MM.1S (cell line): ENCODE measurements around the gene LRRC71.

ENCODE experiments used
- DNase-seq: peaks from one replicate; pipeline ENCODE4 v3.0.0-alpha.2; 2015
- H2AFZ ChIP-seq: fragments of 300-600 bp; sonication (generic); 2 replicates; pipeline ENCODE4 v1.6.0; 2016; ENCODE audit warnings: antibody characterized with exemption, low read length
- H3F3A ChIP-seq: fragments of 300-600 bp; sonication (generic); 2 replicates; pipeline ENCODE4 v1.6.1; 2016; ENCODE audit warnings: mild to moderate bottlenecking, antibody characterized with exemption, low read length, moderate library complexity, mixed read lengths; ENCODE audit not compliant: insufficient read depth
- H3K27ac ChIP-seq: fragments of 300-600 bp; sonication (generic); 2 replicates; pipeline ENCODE4 v1.5.1; 2016; ENCODE audit warnings: mild to moderate bottlenecking, low read length
- H3K27me3 ChIP-seq: fragments of 300-600 bp; sonication (generic); replicated peaks from 2 replicates; pipeline ENCODE4 v1.6.0; 2016; ENCODE audit warnings: low read length; ENCODE audit not compliant: insufficient read depth
- H3K36me3 ChIP-seq: fragments of 300-600 bp; sonication (generic); replicated peaks from 2 replicates; pipeline ENCODE4 v1.6.1; 2016; ENCODE audit warnings: mild to moderate bottlenecking, low read length, mixed read lengths; ENCODE audit not compliant: insufficient read depth
- H3K4me1 ChIP-seq: fragments of 300-600 bp; sonication (generic); 2 replicates; pipeline ENCODE4 v1.6.1; 2016; ENCODE audit warnings: low read length, mixed read lengths
- H3K4me2 ChIP-seq: fragments of 300-600 bp; sonication (generic); 2 replicates; pipeline ENCODE4 v1.6.0; 2016; ENCODE audit warnings: low read depth, low read length
- H3K4me3 ChIP-seq: fragments of 300-600 bp; sonication (generic); 2 replicates; pipeline ENCODE4 v1.5.1; 2016; ENCODE audit warnings: low read length, mixed read lengths
- H3K79me2 ChIP-seq: fragments of 300-600 bp; sonication (generic); 2 replicates; pipeline ENCODE4 v1.6.1; 2016; ENCODE audit warnings: mixed run types, low read length, mixed read lengths
- H3K9ac ChIP-seq: fragments of 300-600 bp; sonication (generic); 2 replicates; pipeline ENCODE4 v1.6.1; 2016; ENCODE audit warnings: low read length, mixed read lengths
- H3K9me2 ChIP-seq: fragments of 300-600 bp; sonication (generic); replicated peaks from 2 replicates; pipeline ENCODE4 v1.6.1; 2016; ENCODE audit warnings: mild to moderate bottlenecking, low read length, mixed read lengths; ENCODE audit not compliant: insufficient read depth
- H3K9me3 ChIP-seq: fragments of 300-600 bp; sonication (generic); replicated peaks from 2 replicates; pipeline ENCODE4 v1.6.1; 2016; ENCODE audit warnings: mild to moderate bottlenecking, low read length, mixed read lengths; ENCODE audit not compliant: insufficient read depth
- H4K20me1 ChIP-seq: fragments of 300-600 bp; sonication (generic); 2 replicates; pipeline ENCODE4 v1.6.1; 2016; ENCODE audit warnings: mild to moderate bottlenecking, low read length, moderate library complexity, mixed read lengths; ENCODE audit not compliant: insufficient read depth
- EZH2 ChIP-seq: fragments of 300-600 bp; sonication (generic); optimal IDR thresholded peaks from 2 replicates; pipeline ENCODE3; 2017; ENCODE audit warnings: low read depth, mild to moderate bottlenecking, antibody characterized with exemption, low read length, mixed read lengths
- EZH2phosphoT487 ChIP-seq: fragments of 300-600 bp; sonication (generic); IDR thresholded peaks from 2 replicates; pipeline ENCODE4 v1.6.1; 2018; ENCODE audit warnings: antibody characterized with exemption, low read length
- TF ChIP-seq, protein P1 (sequence below): fragments of 300-600 bp; sonication (generic); IDR thresholded peaks from 2 replicates; pipeline ENCODE4 v1.5.1; 2016; ENCODE audit warnings: antibody characterized with exemption, low read length, mixed read lengths

LRRC71 gene

DNA sequence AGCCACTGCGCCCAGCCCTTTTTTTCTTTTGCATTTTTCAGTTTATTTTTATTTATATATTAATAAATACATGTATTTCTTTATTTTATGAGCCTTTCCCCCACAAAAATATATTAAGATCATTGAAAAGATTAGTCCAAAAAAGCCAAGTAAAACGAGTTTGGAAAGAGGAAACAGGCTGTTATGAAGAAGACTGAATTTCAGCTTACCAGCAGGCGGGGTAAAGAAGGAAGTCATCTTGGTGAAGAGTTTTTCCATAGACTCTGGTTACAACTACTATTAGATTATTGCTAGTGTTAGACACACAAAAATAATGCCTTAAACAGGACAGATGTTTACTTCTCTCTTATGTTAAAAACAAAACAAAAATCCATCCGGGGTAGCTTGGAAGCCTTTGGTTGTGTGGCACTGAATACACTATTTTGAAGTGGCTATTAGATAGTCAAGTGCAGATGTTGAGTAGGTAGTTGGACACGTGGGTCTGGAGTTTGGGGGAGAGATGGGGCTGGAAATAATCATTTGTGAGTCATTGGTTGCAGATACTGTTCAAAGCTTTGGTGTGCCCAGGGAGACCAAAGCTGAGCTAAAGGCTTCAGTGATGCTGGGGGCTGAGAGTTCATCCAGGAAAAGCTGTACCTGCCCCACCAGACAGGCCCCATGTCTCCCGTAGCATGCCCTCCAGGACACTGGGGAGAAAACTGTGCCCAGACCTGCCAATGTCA is 8.7 kb upstream of the LRRC71 start:
- no peaks in the 10 kb centered on the region for H3K79me2 ChIP-seq
- no peak for DNase-seq
- no peak overlapping the region for H3K27ac ChIP-seq
- no peak overlapping the region for H3K9ac ChIP-seq
- H3K9me2 ChIP-seq: no peaks in the 10 kb centered on the region
- H3K36me3 ChIP-seq: no peaks in the 10 kb centered on the region
- H2AFZ ChIP-seq: no peak overlapping the region
- H3F3A ChIP-seq: no peaks in the 10 kb centered on the region
- H4K20me1 ChIP-seq: no peaks in the 10 kb centered on the region
- H3K4me2 ChIP-seq: no peak overlapping the region
- no peaks in the 10 kb centered on the region for H3K9me3 ChIP-seq
- peaks cover 59% of the 10 kb centered on the region for H3K27me3 ChIP-seq
- H3K4me3 ChIP-seq: no peak overlapping the region
- no peak for TF ChIP-seq EZH2phosphoT487
- TF ChIP-seq, protein P1, sequence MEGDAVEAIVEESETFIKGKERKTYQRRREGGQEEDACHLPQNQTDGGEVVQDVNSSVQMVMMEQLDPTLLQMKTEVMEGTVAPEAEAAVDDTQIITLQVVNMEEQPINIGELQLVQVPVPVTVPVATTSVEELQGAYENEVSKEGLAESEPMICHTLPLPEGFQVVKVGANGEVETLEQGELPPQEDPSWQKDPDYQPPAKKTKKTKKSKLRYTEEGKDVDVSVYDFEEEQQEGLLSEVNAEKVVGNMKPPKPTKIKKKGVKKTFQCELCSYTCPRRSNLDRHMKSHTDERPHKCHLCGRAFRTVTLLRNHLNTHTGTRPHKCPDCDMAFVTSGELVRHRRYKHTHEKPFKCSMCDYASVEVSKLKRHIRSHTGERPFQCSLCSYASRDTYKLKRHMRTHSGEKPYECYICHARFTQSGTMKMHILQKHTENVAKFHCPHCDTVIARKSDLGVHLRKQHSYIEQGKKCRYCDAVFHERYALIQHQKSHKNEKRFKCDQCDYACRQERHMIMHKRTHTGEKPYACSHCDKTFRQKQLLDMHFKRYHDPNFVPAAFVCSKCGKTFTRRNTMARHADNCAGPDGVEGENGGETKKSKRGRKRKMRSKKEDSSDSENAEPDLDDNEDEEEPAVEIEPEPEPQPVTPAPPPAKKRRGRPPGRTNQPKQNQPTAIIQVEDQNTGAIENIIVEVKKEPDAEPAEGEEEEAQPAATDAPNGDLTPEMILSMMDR: no peak
- no peak for TF ChIP-seq EZH2
- H3K4me1 ChIP-seq: peaks cover 7% of the 10 kb centered on the region; the same call in 1 of the 2 replicates

DNA sequence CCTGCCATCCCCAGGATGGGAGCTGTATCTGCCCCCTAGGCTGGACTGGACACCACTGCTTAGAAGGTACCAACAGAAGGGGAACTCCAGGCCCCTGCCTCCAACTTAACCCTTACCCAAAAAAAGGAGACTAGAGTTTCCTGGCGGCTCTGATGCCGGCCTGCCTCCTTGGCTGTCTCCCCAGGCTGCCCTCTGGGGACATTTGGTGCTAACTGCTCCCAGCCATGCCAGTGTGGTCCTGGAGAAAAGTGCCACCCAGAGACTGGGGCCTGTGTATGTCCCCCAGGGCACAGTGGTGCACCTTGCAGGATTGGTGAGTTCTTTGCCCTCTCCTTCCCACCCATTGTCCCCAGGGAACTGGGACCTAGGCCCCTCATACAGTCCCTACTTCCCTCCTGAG is 8.1 kb upstream of the LRRC71 start:
- TF ChIP-seq EZH2: no peak
- Histone ChIP-seq H2AFZ (no peak overlapping the region), H3K36me3 (no peaks in the 10 kb centered on the region), H3K9me3 (no peaks in the 10 kb centered on the region), H3K9me2 (no peaks in the 10 kb centered on the region), H4K20me1 (no peaks in the 10 kb centered on the region), H3K4me3 (no peak overlapping the region), H3K4me2 (no peak overlapping the region), H3K79me2 (no peaks in the 10 kb centered on the region), H3K27me3 (peaks cover 55% of the 10 kb centered on the region), H3K27ac (no peak overlapping the region), H3F3A (no peaks in the 10 kb centered on the region), H3K9ac (no peak overlapping the region), H3K4me1 (peaks cover 7% of the 10 kb centered on the region; the same call in 1 of the 2 replicates)
- no peak for DNase-seq

DNA sequence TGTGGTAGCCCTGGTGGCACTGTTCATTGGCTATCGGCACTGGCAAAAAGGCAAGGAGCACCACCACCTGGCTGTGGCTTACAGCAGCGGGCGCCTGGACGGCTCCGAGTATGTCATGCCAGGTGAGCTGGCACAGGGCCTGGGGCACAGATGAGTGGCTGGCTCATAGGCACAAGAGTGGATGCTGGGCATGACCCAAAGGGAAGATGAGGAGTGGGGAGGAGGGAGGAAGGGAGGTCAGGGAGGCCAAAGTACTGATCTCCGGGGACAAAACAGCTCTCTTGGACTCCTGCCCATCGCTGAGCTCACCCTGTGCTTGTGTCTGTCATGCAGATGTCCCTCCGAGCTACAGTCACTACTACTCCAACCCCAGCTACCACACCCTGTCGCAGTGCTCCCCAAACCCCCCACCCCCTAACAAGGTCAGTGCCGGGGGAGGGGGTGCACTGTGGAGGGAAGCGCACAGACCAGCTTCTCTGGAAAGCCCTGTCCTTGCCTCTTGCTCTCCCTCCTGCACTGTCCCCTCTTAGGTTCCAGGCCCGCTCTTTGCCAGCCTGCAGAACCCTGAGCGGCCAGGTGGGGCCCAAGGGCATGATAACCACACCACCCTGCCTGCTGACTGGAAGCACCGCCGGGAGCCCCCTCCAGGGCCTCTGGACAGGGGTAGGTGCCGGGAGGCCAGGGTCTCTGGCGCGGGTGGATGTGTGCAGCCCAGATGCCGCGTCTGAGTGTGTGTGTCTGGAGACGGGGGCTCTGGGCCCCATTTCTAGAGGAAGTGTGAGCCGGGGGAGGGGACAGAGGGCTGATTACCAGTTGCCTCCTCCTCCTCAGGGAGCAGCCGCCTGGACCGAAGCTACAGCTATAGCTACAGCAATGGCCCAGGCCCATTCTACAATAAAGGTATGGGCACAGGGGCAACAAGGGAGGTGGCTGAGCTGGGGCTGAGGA is 7.3 kb upstream of the LRRC71 start:
- no peaks in the 10 kb centered on the region for H3K36me3 ChIP-seq
- H2AFZ ChIP-seq: no peak overlapping the region
- no peaks in the 10 kb centered on the region for H3K79me2 ChIP-seq
- no peak overlapping the region for H3K4me3 ChIP-seq
- no peak overlapping the region for H3K4me2 ChIP-seq
- H3K9me2 ChIP-seq: no peaks in the 10 kb centered on the region
- no peak overlapping the region for H3K9ac ChIP-seq
- TF ChIP-seq EZH2 (no peak), EZH2phosphoT487 (no peak)
- TF ChIP-seq, protein P1: no peak
- H3K9me3 ChIP-seq: no peaks in the 10 kb centered on the region
- H3K27me3 ChIP-seq: peaks cover 54% of the 10 kb centered on the region
- no peaks in the 10 kb centered on the region for H3F3A ChIP-seq
- H4K20me1 ChIP-seq: no peaks in the 10 kb centered on the region
- H3K4me1 ChIP-seq: peaks cover 7% of the 10 kb centered on the region; the same call in 1 of the 2 replicates
- DNase-seq: no peak
- no peak overlapping the region for H3K27ac ChIP-seq
